PC-3 (cell line): Measurements from ENCODE around the gene EXOC6B.

ENCODE experiments used
- CTCF ChIP-seq: fragments of 300-600 bp; sonication (generic); conservative IDR thresholded peaks from 2 replicates; pipeline ENCODE4 v1.5.1; 2017; ENCODE audit warnings: antibody characterized with exemption, low read depth, mild to moderate bottlenecking, low read length
- EZH2 ChIP-seq: fragments of 300-600 bp; sonication (generic); IDR thresholded peaks from one replicate; pipeline ENCODE4 v1.6.1; 2017; ENCODE audit warnings: antibody characterized with exemption, mild to moderate bottlenecking, low read length; ENCODE audit not compliant: unreplicated experiment
- EZH2phosphoT487 ChIP-seq: fragments of 300-600 bp; sonication (generic); IDR thresholded peaks from 2 replicates; pipeline ENCODE4 v1.6.1; 2018; ENCODE audit warnings: mild to moderate bottlenecking, antibody characterized with exemption, low read length, borderline replicate concordance

GRCh38 chr2:72871060-72871459 is 45.2 kb upstream of the EXOC6B start:
- TF ChIP-seq EZH2 (no peak), CTCF (no peak), EZH2phosphoT487 (no peak)
